Measurements from ENCODE around the gene BMP7. TPM values are rescaled to one million over a fixed set of nuclear protein-coding genes. Genes with fewer than 3 reads are reported as not detected.

The BMP7 gene
- total RNA-seq, 1 experiment from 2014 or later, result 7.5 TPM

DNA sequence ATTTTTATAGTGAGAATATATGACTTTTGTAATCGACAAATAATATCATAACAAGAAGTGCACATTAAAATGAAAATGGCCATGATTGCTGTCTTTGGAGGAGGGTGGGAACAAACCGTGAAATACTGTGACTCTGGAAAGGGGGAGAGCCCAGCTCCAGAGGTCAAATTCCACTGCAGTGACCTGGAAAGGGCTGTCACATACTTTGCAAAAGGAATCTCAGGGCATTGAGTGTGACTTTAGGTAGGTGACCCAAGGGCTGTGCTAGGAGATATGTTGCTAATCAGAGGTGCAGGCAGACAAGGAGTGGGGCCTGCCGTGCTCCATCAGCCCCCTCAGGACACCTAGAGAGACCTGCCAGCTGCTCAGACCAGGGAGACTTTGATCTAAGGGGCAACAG, 28.1 kb upstream of the BMP7 start:
- no peak for DNase-seq (ENCODE audit: low spot score)
- ChIA-PET POLR2A (ENCODE audit: low non-redundant PET) (no interaction called here), CTCF (no interaction called here)
- intact Hi-C loops (cut with micrococcal nuclease; ENCODE audit: unreplicated experiment), result no loop called here
- Histone ChIP-seq H3K4me3 (ENCODE audit: low read depth, low read length, poor library complexity, severe bottlenecking) (no peak overlapping the region), H3K36me3 (ENCODE audit: insufficient read depth, low read length, poor library complexity, severe bottlenecking) (no peaks in the 10 kb centered on the region), H3K27me3 (replicated peaks; ENCODE audit: insufficient read depth, low read depth, low read length, poor library complexity) (peaks cover 58% of the 10 kb centered on the region), H3K27ac (ENCODE audit: low read depth, low read length, poor library complexity, severe bottlenecking) (no peak overlapping the region), H3K4me1 (ENCODE audit: insufficient read depth, low read length, poor library complexity, severe bottlenecking) (no peaks in the 10 kb centered on the region), H3K9me3 (ENCODE audit: low read depth, low read length, poor library complexity, severe bottlenecking) (no peaks in the 10 kb centered on the region)
- BruUV-seq (replicated peaks), result no TSS peak
- TF ChIP-seq EZH2 (IDR thresholded peaks at IDR 0.05; ENCODE audit: borderline replicate concordance, low read depth, low read length, poor library complexity, severe bottlenecking), result no peak
- TF ChIP-seq, protein P1, sequence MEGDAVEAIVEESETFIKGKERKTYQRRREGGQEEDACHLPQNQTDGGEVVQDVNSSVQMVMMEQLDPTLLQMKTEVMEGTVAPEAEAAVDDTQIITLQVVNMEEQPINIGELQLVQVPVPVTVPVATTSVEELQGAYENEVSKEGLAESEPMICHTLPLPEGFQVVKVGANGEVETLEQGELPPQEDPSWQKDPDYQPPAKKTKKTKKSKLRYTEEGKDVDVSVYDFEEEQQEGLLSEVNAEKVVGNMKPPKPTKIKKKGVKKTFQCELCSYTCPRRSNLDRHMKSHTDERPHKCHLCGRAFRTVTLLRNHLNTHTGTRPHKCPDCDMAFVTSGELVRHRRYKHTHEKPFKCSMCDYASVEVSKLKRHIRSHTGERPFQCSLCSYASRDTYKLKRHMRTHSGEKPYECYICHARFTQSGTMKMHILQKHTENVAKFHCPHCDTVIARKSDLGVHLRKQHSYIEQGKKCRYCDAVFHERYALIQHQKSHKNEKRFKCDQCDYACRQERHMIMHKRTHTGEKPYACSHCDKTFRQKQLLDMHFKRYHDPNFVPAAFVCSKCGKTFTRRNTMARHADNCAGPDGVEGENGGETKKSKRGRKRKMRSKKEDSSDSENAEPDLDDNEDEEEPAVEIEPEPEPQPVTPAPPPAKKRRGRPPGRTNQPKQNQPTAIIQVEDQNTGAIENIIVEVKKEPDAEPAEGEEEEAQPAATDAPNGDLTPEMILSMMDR (conservative IDR thresholded peaks at IDR 0.05; ENCODE audit: low read depth, low read length), result no peak

DNA sequence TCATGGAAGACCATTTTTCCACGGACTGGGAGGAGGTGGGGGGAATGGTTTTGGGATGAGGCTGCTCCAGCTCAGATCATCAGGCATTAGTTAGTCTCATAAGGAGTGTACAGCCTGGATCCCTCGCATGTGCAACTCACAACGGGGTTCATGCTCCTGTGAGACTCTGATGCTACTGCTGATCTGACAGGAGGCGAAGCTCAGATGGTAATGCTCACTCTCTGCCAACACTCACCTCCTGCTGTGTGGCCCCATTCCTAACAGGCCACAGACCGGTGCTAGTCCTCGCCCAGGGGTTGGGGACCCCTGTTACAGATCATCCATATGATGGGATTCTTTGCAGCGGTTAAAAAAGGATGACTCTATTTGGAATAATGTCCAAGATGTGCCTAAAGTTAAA, 27.6 kb upstream of the BMP7 start:
- intact Hi-C loops (cut with micrococcal nuclease; ENCODE audit: unreplicated experiment), result no loop called here
- H3K4me3 ChIP-seq (ENCODE audit: low read depth, low read length, poor library complexity, severe bottlenecking), result no peak overlapping the region
- ChIA-PET POLR2A (ENCODE audit: low non-redundant PET) (no interaction called here), CTCF (no interaction called here)
- peaks cover 63% of the 10 kb centered on the region for H3K27me3 ChIP-seq (replicated peaks; ENCODE audit: insufficient read depth, low read depth, low read length, poor library complexity)
- H3K27ac ChIP-seq (ENCODE audit: low read depth, low read length, poor library complexity, severe bottlenecking), result no peak overlapping the region
- no peaks in the 10 kb centered on the region for H3K4me1 ChIP-seq (ENCODE audit: insufficient read depth, low read length, poor library complexity, severe bottlenecking)
- no peaks in the 10 kb centered on the region for H3K36me3 ChIP-seq (ENCODE audit: insufficient read depth, low read length, poor library complexity, severe bottlenecking)
- TF ChIP-seq, protein P1 (conservative IDR thresholded peaks at IDR 0.05; ENCODE audit: low read depth, low read length), result no peak
- TF ChIP-seq EZH2 (IDR thresholded peaks at IDR 0.05; ENCODE audit: borderline replicate concordance, low read depth, low read length, poor library complexity, severe bottlenecking), result no peak
- BruUV-seq (replicated peaks), result no TSS peak
- H3K9me3 ChIP-seq (ENCODE audit: low read depth, low read length, poor library complexity, severe bottlenecking), result no peaks in the 10 kb centered on the region
- no peak for DNase-seq (ENCODE audit: low spot score)

DNA sequence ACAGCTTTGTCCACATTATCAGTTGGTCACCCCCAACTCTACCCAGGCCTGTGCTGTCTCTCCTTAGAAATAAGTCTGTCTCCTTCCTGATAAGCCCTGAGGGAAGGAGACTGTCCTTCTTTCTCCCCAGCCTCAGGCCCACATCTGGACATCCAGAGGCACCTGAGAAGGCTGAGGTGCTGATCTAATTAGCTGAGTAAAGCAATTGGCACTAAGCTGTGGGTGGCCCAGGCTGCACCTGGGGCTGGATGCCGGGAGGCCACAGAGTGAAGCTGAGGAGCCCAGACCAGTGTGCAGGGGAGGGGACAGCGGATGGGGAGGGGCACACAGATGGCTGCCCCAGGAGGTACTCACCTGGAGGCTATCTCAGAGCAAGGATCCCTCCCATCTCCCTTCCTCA, 26.2 kb upstream of the BMP7 start:
- TF ChIP-seq EZH2 (IDR thresholded peaks at IDR 0.05; ENCODE audit: borderline replicate concordance, low read depth, low read length, poor library complexity, severe bottlenecking), result no peak
- TF ChIP-seq, protein P1 (conservative IDR thresholded peaks at IDR 0.05; ENCODE audit: low read depth, low read length), result no peak
- Histone ChIP-seq H3K27me3 (replicated peaks; ENCODE audit: insufficient read depth, low read depth, low read length, poor library complexity) (peaks cover 77% of the 10 kb centered on the region), H3K4me3 (ENCODE audit: low read depth, low read length, poor library complexity, severe bottlenecking) (no peak overlapping the region), H3K4me1 (ENCODE audit: insufficient read depth, low read length, poor library complexity, severe bottlenecking) (no peaks in the 10 kb centered on the region), H3K27ac (ENCODE audit: low read depth, low read length, poor library complexity, severe bottlenecking) (no peak overlapping the region), H3K9me3 (ENCODE audit: low read depth, low read length, poor library complexity, severe bottlenecking) (no peaks in the 10 kb centered on the region), H3K36me3 (ENCODE audit: insufficient read depth, low read length, poor library complexity, severe bottlenecking) (no peaks in the 10 kb centered on the region)
- POLR2A ChIA-PET (ENCODE audit: low non-redundant PET), result no interaction called here
- no TSS peak for BruUV-seq (replicated peaks)
- intact Hi-C loops (cut with micrococcal nuclease; ENCODE audit: unreplicated experiment), result no loop called here
- CTCF ChIA-PET, result no interaction called here
- no peak for DNase-seq (ENCODE audit: low spot score)

All from A673 (cell line).